Stimulated activated CD4-positive, alpha-beta T cell treated with anti-CD3 and anti-CD28 coated beads, TNF-alpha, amount 100 ng/mL, for 24 hours (primary cell): Measurements from ENCODE around the gene TSGA10IP.

Source experiments
- DNase-seq, 3 experiments: peaks; one replicate each; pipeline ENCODE4 v3.0.0-alpha.2; 2020; ENCODE audit warnings: low read depth in 3 of 3

Gene TSGA10IP

DNA sequence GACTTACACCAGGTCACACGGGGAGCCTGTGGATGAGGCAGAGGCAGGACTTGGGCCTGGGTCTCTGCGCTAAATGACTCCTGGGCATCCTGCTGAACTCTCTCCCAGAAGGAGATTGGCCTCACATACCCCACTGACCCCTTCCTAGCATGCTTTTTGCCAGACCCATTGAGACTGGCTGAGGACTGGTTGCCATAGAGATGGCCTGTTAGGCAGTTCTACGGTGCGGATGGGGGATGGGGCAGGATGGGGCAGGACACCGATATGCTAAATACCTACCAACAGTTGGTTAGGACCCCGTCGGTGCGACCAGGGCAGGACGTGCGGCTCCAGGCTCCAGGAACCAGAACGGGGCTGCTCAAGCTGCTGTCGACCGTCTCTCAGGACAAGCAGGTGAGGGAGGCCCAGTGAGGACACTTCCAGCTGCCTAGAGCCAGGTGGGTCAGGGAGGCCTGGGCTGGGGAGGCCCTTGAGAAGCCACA, at the start of gene TSGA10IP:
Gene TSGA10IP (plus strand): TSS at position 51 of the 482 bp plus-strand sequence. CDS start 196 bp downstream, at position 247.
- no peak for DNase-seq

DNA sequence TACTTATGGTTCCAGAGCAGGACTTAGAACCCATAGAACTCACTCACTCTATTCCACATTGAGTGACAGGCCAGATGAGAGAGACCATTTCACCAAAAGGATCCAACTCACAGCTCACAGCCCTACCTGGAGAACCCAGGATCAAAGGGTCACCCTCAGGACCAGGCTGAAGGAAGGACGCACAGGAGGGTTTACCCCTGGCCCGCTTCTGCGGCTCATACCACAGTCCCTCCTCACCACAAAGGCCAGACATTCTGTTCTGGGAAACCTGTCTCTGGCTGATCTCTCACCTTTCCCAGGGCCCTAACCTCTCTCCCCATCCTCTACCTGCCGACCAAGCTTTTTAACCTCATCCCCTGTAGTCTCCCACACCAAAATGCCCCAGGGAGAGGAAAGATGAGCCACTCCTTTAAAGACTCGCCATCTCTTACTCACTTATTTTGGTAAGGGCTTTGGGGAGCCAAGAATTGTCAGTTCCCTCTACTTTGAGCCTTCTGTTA, 49.7 kb upstream of the TSGA10IP start:
- no peak for DNase-seq

DNA sequence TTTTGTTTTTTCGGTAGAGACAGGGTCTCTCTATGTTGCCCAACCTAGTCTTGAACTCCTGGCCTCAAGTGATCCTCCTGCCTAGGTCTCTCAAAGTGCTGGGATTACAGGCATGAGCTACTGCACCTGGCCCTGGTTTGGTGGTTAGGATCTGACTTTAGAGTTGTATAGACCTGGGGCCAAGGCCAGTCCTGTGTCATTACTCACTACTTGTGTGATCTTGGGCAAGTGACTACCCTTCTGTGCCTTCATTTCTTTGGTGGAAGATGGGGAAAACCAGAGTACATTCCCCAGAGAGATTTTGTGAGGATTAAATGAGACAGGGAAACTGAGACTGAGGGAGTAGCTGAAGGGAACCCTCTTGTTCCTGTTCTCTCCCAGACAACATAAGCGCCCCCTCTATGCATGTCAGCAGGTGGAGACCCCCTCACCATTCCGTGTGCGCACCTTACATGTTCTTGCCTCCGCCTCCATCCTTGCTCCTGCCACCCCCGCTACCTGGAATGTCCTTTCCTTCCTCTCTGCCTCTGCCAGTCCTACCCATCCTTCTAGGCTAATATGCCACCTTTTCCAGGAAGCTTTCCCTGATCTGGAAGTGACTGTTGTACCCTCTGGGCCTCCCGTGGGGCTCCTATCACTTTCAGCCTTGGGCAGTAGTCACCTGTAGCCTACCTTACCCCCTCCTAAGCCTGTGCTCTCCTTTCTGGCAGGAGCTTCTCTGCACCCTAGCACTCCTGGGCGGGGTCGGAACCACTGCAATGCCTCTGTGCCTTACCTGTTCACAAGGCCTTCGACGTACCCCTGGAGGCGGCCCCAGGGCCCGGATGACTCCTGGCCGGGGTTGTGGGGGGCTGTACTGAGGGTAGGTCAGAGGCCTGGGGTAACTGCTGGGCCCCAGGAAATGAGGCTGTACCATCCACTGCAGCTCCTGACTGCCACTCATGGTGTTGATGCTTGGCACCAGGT, 49.0 kb upstream of the TSGA10IP start:
- DNase-seq: no peak

DNA sequence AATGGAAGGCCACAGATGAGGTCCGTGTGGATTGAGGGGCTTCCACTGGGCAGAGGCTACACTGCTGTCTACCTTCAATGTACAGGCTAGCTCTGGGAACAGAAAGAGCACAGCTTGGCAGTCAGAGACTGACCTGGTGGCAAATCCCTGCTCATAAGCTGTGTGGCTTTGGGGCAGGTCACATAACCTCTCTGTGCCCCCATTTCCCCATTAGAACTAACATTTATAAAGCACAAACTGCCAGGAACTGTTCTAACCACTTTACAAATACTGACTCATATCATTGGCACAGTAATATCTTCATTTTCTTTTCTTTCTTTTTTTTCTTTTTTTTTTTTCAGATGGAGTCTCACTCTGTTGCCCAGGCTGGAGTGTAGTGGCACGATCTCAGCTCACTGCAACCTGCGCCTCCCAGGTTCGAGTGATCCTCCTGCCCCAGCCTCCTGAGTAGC, 48.2 kb upstream of the TSGA10IP start:
- no peak for DNase-seq

DNA sequence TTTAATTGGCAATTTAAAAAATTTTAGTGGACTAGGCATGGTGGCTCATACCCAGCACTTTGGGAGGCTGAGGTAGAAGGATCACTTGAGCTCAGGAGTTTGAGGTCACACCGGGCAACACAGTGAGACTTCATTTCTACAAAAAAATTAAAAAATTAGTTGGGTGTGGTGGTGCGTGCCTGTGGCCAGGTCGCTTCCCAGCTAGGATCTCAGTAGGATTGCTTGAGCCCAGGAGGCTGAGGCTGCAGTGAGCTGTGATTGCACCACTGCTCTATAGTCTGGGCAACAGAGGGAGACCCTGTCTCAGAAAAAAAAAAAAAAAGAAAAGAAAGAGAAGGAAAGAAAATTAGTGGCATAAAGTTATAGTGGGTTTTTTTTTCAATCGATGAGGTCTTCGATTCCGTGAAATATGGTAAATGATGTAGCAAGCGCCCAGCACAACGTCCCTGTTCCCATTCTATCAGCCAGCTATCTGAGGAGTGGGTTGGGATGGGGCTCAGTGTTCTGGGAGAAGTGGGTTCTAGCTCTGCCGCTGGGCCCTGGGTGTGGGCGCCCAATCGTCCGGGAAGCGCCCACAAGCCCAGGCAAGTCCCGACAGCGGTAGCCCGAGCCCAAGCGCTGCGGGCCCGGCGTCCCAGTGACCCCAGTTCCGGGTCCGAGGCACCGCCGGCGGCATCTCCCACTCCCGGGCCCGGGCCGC, 46.5 kb upstream of the TSGA10IP start:
- DNase-seq: no peak

DNA sequence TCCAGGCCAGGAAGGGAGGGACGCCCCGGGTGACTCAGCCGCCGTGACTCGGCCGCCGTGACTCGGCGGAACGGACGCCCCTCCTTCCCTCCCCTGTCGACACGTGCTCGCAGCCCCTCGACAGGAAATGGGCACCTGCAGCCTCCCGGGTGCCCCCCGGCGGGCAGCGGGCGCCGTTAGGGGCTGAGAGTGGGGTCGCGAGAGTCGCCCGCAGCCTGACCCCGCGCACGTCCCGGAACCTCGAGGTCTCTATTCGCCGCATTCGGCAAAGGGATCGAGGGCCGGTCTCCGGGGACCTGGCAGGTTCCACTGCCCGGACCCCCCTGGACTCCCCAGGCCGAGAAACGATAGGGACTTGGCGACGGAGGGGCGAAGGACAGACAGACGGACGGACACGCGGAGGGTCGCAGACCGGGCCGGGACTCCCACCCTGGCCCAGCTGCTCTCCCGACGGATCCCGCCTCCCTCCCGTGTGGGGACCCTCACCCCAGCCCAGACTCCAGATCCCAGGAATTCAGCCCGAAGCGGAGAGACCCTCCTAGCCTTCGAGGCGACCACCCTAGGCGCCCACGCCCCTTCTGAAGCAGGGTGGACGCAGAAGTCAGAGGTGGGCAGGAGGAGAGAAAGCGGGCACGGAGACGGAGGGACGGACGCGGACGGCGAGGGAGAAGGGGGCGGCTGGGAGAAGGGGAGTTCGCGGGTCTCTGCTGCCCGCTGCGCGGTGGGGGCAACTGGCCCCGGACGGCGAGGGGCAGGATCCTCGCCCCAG, 45.7 kb upstream of the TSGA10IP start:
- peak; percentile 42 to 81 (median 57) for DNase-seq

DNA sequence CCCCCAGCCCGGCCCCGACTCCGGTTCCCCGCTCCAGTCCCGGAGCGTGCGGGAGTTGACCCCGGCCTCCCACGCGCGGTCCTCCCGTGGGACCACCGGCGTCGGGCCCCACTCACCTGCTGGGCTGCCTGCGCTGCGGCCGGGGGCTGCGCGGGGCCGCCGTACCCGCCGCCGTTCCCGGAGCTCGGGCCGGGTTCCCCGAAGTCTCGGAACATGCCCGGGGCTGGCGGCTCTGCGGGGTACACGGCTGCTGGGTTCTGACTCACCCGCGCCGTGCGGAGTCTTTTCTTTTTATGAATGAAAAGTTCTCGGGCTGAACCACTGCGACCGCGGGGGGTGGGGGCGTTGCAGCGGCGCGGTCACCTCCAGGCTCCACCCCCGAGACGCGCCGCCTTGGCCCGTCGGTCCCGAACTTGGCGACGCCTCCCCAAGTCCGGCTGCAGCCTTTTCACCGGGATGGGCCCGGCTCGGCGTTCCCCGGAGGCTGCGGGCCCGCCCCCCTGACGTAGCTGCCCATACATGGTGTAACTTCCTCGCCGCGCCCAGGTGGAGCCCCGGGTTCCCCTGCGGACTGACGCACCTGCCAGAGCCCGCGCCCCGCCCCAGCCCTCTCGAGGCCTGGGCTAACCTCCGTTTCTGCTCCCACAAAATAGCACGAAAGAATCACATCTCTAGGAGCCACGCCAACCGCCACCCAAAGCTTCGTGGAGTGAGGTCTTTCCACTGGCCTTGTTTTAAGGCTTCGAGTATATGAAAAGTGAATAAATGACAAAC, 45.0 kb upstream of the TSGA10IP start, which contains the start of gene FOSL1:
Gene FOSL1 (minus strand): TSS at position 264 of the 774 bp plus-strand sequence. CDS start 49 bp downstream, at position 215.
- peak; percentile 87 to 97 (median 90) for DNase-seq

DNA sequence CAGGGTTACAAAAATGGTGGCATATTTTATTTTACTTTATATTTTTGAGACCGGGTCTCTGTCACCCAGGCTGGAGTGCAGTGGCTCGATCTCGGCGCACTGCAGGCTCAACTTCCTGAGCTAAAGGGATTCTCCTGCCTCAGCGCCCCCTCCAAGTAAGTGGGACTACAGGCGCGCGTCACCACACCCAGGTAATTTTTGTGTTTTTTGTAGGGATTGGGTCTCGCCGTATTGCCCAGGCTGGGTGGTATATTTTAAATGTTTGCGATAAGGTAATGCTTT, 44.4 kb upstream of the TSGA10IP start:
- DNase-seq: no peak

DNA sequence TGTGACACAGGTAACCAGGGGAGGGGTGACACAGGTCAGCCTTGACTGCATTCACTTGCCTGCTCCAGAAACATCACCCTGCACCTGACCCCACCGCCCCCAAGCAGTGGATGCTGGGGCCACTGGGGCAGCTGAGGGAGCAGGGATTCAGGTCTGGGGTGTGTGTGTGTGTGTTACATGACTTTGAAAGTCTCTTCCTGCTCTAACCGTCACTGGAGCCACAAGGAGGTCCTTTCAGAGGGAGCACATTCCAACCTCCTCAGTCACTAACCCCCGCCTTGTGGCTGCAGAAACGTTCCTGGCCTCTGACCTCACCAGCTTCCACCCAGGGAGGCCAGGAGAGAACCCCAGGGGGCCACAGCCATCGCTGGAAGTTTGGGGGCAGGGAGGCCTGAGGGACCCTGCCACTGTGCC, 42.2 kb upstream of the TSGA10IP start:
- no peak for DNase-seq

DNA sequence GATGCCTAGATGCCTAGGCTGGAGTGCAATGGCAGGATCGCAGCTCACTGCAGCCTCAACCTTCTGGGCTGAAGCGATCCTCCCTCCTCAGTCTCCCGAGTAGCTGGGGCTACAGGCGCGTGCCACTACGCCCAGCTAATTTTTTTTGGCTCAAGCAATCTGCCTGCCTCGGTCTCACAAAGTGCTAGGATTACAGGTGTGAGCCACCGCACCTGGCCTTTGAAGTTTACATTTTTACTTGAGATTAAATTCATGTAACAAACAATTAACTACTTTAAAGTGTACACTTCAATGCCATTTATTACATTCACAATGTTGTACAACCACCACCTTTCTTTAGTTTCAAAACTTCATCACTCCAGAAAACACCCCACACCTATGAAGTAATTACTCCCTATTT, 41.6 kb upstream of the TSGA10IP start:
- no peak for DNase-seq

DNA sequence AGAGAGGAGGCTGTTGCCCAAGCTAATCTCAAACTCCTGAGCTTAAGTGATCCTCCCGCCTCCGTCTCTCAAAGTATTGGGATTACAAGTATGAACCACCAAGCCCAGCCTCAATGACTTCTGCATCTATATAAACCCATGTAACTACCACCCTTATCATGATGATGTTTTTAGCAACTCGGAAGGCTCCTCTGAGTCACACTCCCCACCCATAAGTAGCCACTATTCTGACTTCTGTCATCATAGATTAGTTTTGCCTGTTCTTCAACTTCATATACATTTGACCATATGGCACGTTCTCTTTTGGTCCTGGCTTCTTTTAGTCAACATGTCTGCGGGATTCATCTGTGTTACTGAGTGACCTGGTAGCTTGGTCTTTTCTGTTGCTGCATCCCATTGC, 38.7 kb upstream of the TSGA10IP start:
- no peak for DNase-seq

DNA sequence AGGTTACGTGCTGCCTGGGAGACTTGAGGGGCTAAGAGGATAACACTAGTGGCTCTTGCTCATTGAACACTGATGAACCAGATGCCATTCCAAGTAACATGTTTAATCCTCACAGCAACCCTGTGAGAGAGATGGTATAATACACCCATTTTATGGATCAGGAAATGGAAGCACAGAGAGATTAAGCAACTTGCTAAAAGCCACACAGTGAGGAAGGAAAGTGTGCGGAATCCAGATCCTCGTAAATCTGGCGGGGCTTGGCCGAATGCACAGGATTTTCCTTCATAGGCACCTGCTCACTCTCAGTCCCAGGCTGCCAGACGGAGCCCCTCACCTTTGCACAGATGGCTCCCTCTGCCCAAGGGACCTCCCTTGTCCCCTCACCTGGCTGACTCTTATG, 37.4 kb upstream of the TSGA10IP start:
- no peak for DNase-seq

DNA sequence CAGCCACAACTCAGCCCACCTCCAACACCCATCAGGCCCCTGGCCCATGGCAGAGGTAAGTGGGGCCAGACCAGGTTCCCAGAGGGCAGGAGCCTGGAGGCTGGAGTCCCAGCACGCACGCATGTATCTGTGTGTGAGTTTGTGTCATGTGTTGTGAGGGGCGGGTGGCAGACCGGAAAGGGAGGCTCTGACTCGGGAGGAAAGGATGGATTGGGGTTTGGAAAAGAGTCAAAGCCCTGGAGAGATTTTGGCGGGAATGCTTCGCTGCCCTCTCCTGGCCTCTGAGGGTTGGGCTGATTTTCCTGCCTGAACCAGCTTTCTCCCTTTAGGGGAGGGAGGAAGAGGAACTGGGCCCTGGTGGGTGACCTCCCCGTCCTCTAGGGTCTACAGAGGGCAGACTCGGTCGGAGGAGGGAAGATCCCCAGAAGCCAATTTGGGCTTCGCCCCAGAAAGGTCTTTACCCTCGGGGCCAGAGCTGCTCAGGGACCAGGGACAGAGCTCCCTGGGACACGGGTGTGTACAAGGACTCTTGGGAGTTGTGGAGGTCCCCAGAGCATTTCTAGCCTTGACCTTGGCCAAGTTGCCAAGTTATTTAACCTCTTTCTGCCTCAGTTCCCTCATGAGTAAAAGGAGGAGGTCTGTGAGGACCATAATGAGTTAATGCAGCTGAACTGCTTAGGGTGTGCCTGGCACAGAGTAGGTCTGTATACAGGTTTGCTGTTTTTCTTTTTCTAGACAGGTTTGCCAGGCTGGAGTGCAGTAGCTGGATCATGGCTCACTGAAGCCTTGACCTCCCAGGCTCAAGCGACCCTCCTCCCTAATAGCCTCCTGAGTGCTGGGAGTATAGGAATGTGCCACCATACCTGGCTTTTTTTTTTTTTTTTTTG, 33.4 kb upstream of the TSGA10IP start:
- DNase-seq: no peak

DNA sequence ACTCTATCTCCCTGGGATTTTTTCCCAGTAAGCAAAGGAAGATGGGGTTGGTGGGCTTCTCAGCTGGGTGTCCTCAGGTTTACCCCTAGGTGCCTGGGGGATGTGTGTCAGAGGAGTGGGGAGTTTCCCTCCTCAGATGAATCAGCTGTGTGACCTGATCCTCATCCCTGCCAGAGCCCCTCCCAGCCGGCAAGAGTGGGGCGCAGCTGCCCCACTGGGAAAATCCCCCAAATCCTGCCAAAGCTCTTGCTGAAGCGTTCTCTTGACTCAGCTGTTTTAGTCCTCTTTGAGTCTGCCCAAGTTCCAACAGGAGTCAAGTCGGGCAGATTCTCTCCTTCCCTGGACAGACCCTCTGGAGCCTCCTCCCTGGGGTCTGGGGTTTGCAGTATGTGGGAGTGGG, 32.4 kb upstream of the TSGA10IP start:
- DNase-seq: no peak

DNA sequence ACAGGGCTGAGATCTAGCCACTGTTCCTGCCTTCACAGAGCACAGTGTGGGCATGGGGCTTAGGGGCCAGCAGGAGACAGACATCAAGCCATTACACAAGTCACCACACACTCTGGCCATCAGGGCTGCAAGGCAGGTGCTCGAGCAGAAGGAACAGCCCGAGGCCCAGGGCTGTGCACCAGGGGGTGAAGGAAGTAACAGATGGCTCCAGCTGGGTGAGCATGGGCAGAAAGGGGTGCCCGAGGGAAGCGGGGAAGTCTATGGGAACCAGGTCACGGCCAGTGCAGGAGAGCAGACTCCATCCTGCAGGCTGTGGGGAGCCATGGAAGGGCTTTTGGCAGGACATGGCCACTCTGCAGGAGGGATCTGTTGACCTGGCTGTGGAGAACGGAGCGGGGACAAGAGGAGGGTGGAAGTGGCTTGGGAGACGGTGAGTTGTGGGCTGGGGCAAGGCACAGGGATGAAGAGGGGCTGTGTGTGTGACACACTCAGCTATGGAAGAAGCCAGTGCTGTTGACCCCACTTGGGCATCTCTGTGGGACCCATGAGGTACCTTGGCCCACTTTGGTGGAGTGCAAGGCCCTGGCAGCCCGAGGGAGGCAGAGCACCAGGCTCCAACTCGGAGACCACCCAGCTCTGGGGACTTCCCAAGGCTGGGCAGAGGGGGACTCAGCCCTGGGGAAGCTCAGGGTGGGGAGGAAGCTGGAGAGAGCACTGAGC, 30.0 kb upstream of the TSGA10IP start:
- no peak for DNase-seq

DNA sequence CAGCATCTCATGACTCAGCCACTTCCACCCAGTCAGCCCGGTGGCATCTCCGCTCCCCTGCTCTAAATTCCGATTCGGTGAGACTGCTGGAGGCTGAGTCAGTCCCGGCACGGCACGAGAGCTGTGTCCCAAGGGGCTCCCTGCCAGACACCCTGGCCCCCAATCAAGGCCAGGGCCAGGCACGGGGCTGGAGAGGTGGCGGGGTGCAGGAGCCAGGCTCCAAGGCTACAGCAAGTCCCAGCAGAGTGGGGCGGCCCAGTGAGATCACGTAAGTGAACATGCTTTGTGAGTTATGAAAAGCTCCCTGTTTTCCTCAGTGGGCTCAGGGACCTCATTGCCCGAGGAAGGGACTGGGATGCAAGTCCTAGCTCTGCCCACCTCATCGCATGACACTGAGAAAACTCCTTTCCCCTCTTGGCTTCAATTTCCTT, 29.4 kb upstream of the TSGA10IP start:
- no peak for DNase-seq

DNA sequence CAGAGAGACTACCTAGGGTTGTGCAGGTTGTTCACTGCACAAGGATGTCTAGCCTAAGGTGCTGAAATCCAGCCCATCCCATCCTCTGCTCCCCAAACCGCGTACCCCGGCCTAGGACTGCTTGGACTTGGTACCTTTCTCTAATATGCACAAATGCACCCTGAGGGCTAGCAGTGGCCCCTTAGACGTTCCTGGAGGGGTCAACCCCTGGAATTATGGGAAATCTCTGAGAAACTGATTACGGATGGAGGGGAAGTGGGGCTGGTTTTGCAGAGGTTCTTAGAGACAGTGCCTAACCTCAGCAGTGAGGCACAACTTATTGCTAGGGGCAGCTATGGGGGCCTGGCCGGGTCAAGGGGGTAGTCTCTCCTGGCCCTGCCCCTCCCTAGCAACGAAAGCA, 28.9 kb upstream of the TSGA10IP start:
- DNase-seq: no peak

DNA sequence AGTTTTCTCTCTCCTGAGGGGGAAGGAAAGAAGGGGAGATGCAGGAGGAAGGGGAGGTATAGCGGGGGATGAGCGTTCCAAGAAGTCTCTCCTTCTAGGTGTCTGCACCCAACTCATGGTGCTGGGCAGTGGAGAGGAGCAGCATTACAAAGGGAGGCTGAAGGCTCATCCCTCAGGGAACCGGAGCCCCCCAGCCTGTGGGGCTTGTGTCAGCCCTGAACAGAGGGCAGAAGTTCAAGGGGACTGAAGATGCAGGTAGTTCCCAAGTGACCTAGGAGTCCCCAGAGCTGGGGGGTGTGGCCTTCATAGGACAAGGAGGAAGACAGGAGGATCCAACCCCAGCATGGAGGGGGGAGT, 28.2 kb upstream of the TSGA10IP start:
- no peak for DNase-seq

DNA sequence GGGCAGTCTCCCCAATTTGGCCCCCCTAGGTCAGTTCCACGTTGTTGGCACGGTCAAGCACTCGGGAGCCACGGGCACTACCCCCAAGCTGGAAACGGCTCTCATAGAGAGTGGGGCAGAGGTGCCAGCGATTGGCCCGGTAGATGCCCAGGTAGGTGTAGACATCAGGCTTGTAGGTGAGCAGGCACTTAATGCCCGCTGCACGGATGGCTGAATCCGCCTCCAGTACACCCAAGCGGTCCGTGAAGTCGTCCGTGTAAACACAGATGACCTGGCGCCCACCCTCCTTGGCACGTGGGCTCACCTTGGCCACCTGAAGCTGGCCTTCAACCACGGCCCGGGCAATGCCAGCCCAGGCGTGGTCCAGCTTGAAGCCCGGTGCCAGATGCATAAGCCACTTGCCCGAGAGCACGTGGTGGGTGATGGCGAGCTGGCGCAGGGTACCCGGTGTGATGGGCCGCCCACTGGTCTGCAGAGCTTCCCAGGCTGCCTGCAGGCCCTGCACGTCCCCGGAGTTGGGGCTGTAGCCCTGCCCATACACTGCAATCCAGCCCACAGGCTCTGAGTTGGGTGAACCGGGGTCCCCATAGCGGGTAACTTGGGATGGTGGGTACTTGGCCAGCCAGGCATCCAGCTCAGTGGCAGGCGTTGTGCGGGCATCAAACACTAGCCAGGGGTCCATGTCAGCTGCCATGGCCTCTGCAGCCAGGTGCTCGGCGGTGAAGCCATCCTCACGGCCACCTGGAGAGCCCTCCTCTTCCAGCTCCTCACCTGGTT, 27.7 kb upstream of the TSGA10IP start:
- DNase-seq: no peak
